K562 (cell line): ENCODE results near the gene EMILIN1. TPM values are rescaled to one million over a fixed set of nuclear protein-coding genes. Genes with fewer than 3 reads are reported as not detected.

ENCODE experiments used
- ATAC-seq: fragments of 200-7000 bp; cut with Tn5 transposase; 3 replicates; pipeline ENCODE4 v1.9.1; 2020; ENCODE audit warnings: moderate library complexity
- BruUV-seq: library from RNA; stranded (reverse); fragments of 400-500 nt; replicated peaks from 2 replicates; lab custom pipeline; 2021; lab: Mats Ljungman, UMichigan
- CTCF ChIA-PET: fragments of 300-600 bp; formaldehyde crosslinking; extraction: SDS; loops from one replicate; lab custom pipeline; 2021; ENCODE audit warnings: low intra/inter-chr PET ratio; lab: Yijun Ruan, JAX
- POLR2A ChIA-PET: fragments of 300-600, 350-650 bp; sonication (Branson Sonifier 250); formaldehyde crosslinking; extraction: SDS; loops from one replicate; lab custom pipeline; 2021; ENCODE audit warnings: antibody characterized with exemption, inconsistent platforms; lab: Yijun Ruan, JAX
- DNase-seq, 4 experiments: peaks; one replicate each; pipeline versions ENCODE4 v3.0.0 to v3.0.0-alpha.2; 2011 to 2018; ENCODE audit warnings: low spot score in 3 of 4, mixed read lengths in 3 of 4; ENCODE audit errors: extremely low read depth in 1 of 4
- FAIRE-seq: peaks from 2 replicates; lab custom pipeline; 2011; peaks lifted over from hg19 to GRCh38; lab: Jason Lieb, UNC
- H2AFZ ChIP-seq: 2 replicates; pipeline ENCODE4 v1.6.0; 2011; ENCODE audit warnings: low read depth, low read length, control low read depth, inconsistent platforms
- H3K27ac ChIP-seq: fragments of 200-600 bp; 3 replicates; pipeline ENCODE4 v1.8.0; 2011; ENCODE audit warnings: low read depth, mild to moderate bottlenecking, control low read depth, inconsistent platforms, low read length, moderate library complexity, mixed read lengths; ENCODE audit errors: extremely low read depth
- H3K27me3 ChIP-seq, 2 experiments: fragments of 300-600 bp in 1 of 2; 2 replicates in 1 of 2; 3 replicates in 1 of 2; pipeline versions ENCODE4 v1.6.0 to v1.8.0; 2011; ENCODE audit warnings: inconsistent platforms in 2 of 2, low read length in 2 of 2, mild to moderate bottlenecking in 1 of 2, mixed read lengths in 1 of 2, moderate library complexity in 1 of 2; ENCODE audit not compliant: control insufficient read depth in 2 of 2, insufficient read depth in 2 of 2
- H3K36me3 ChIP-seq: fragments of 300-600 bp; 3 replicates; pipeline ENCODE4 v1.8.0; 2011; ENCODE audit warnings: mild to moderate bottlenecking, low read length, inconsistent platforms; ENCODE audit not compliant: control insufficient read depth, insufficient read depth
- H3K4me1 ChIP-seq, 2 experiments: fragments of 200-600 bp in 1 of 2; replicated peaks in 1 of 2; 2 replicates in 1 of 2; 3 replicates in 1 of 2; pipeline versions ENCODE4 v1.5.1 to v1.8.0; 2011; ENCODE audit warnings: inconsistent platforms in 2 of 2, low read length in 2 of 2, mild to moderate bottlenecking in 1 of 2, mixed read lengths in 1 of 2, moderate library complexity in 1 of 2; ENCODE audit not compliant: control insufficient read depth in 2 of 2, insufficient read depth in 2 of 2
- H3K4me2 ChIP-seq: 2 replicates; pipeline ENCODE4 v1.6.1; 2011; ENCODE audit warnings: low read length, control low read depth, inconsistent platforms, mixed read lengths; ENCODE audit not compliant: insufficient read depth
- H3K4me3 ChIP-seq: fragments of 200-600 bp; sonication (generic), shearing (Covaris generic); 2 replicates; pipeline ENCODE4 v1.5.1; 2016; ENCODE audit warnings: control low read depth, inconsistent platforms
- H3K79me2 ChIP-seq: fragments of 200-600 bp; 3 replicates; pipeline ENCODE4 v1.8.0; 2011; ENCODE audit warnings: low read length, inconsistent platforms; ENCODE audit not compliant: control insufficient read depth, insufficient read depth
- H3K9ac ChIP-seq, 2 experiments: 2 replicates each; pipeline versions ENCODE4 v1.6.0 to v1.6.1; 2011; ENCODE audit warnings: low read depth in 2 of 2, low read length in 2 of 2, control low read depth in 1 of 2, inconsistent platforms in 1 of 2, mild to moderate bottlenecking in 1 of 2, mixed read lengths in 1 of 2; ENCODE audit not compliant: insufficient read depth in 1 of 2
- H3K9me1 ChIP-seq: one replicate; pipeline ENCODE4 v1.6.0; 2011; ENCODE audit warnings: inconsistent platforms, mild to moderate bottlenecking, low read length, moderate library complexity; ENCODE audit not compliant: control insufficient read depth, insufficient read depth
- H3K9me3 ChIP-seq: replicated peaks from 2 replicates; pipeline ENCODE4 v1.5.1; 2011; ENCODE audit warnings: low read depth, low read length, inconsistent platforms; ENCODE audit not compliant: control insufficient read depth, insufficient read depth
- H4K20me1 ChIP-seq: replicated peaks from 2 replicates; pipeline ENCODE4 v1.6.1; 2011; ENCODE audit warnings: low read length, inconsistent platforms, mixed read lengths; ENCODE audit not compliant: control insufficient read depth, insufficient read depth
- ADNP ChIP-seq: fragments of 200-800 bp; sonication (Bioruptor generic); IDR thresholded peaks from 2 replicates; pipeline ENCODE4 v1.6.1; 2016; ENCODE audit warnings: missing genetic modification characterization, missing compliant biosample characterization
- ATF3 ChIP-seq, 2 experiments: fragments of 450-650 bp in 1 of 2; sonication (generic) in 1 of 2; formaldehyde crosslinking in 1 of 2; IDR thresholded peaks in 1 of 2; conservative IDR thresholded peaks in 1 of 2; 2 replicates each; pipeline versions ENCODE4 v1.6.1 to v1.8.1; 2016 to 2023; ENCODE audit warnings: mild to moderate bottlenecking in 2 of 2, moderate library complexity in 2 of 2, inconsistent platforms in 1 of 2, missing genetic modification reagents in 1 of 2
- BCOR ChIP-seq: fragments of 450-650 bp; IDR thresholded peaks from 2 replicates; pipeline ENCODE4 v1.6.1; 2016
- CBFA2T2 ChIP-seq: fragments of 450-650 bp; conservative IDR thresholded peaks from 2 replicates; pipeline ENCODE4 v1.6.1; 2017; ENCODE audit warnings: mild to moderate bottlenecking
- CBFA2T3 ChIP-seq: fragments of 450-650 bp; IDR thresholded peaks from 2 replicates; pipeline ENCODE4 v1.6.1; 2017
- E2F3 ChIP-seq: fragments of 250-450 bp; sonication (Bioruptor Pico); IDR thresholded peaks from 2 replicates; pipeline ENCODE4 v1.4.0; 2020; ENCODE audit warnings: mild to moderate bottlenecking
- E2F5 ChIP-seq: sonication (generic); formaldehyde crosslinking; IDR thresholded peaks from 2 replicates; pipeline ENCODE4 v1.8.0; 2022; ENCODE audit warnings: mild to moderate bottlenecking, missing genetic modification reagents
- EP300 ChIP-seq: IDR thresholded peaks from 2 replicates; pipeline ENCODE4 v1.6.1; 2012; ENCODE audit warnings: low read length, improper control_type of control experiment
- FOSL1 ChIP-seq: fragments of 200-800 bp; sonication (Bioruptor generic); conservative IDR thresholded peaks from 2 replicates; pipeline ENCODE4 v1.6.1; 2016; ENCODE audit warnings: missing genetic modification characterization, missing compliant biosample characterization
- JUND ChIP-seq, 2 experiments: IDR thresholded peaks; 2 replicates in 1 of 2; 3 replicates in 1 of 2; pipeline ENCODE4 v1.6.1; 2011; ENCODE audit warnings: borderline replicate concordance in 2 of 2, low read depth in 2 of 2, low read length in 2 of 2, improper control_type of control experiment in 1 of 2, missing biosample characterization in 1 of 2, missing genetic modification characterization in 1 of 2, missing genetic modification reagents in 1 of 2
- MAFG ChIP-seq: fragments of 450-650 bp; conservative IDR thresholded peaks from 2 replicates; pipeline ENCODE4 v1.6.1; 2016; ENCODE audit warnings: missing genetic modification characterization, missing compliant biosample characterization
- NONO ChIP-seq, 2 experiments: fragments of 200-400 bp in 1 of 2; fragments of 450-650 bp in 1 of 2; formaldehyde crosslinking in 1 of 2; IDR thresholded peaks; 2 replicates each; pipeline ENCODE4 v1.6.1; 2017; ENCODE audit warnings: low read depth in 2 of 2, mild to moderate bottlenecking in 2 of 2, moderate library complexity in 2 of 2, low read length in 1 of 2
- POLR3A ChIP-seq: IDR thresholded peaks from 2 replicates; pipeline ENCODE4 v1.6.1; 2011; ENCODE audit warnings: borderline replicate concordance, mild to moderate bottlenecking, moderate library complexity; ENCODE audit not compliant: insufficient read length, insufficient read depth; ENCODE audit errors: extremely low read depth
- SOX6 ChIP-seq: fragments of 450-650 bp; IDR thresholded peaks from 2 replicates; pipeline ENCODE4 v1.6.1; 2014; ENCODE audit warnings: mild to moderate bottlenecking
- ZFP36 ChIP-seq: fragments of 150-350 bp; IDR thresholded peaks from 2 replicates; pipeline ENCODE4 v1.6.1; 2018; ENCODE audit warnings: low read length, low read depth; ENCODE audit not compliant: partially characterized antibody
- ZNF592 ChIP-seq: fragments of 450-650 bp; IDR thresholded peaks from 2 replicates; pipeline ENCODE4 v1.6.1; 2017; ENCODE audit warnings: antibody characterized with exemption, mild to moderate bottlenecking
- ZNF780A ChIP-seq: fragments of 250-450 bp; sonication (Bioruptor Pico); IDR thresholded peaks from 2 replicates; pipeline ENCODE4 v1.5.0; 2021; ENCODE audit warnings: mild to moderate bottlenecking
- WGBS: fragments of 100-300 bp; shearing (Covaris generic); methylation state at CpG from one replicate; pipeline ENCODE4 v1.1.6; 2016; ENCODE audit warnings: low coverage, mixed read lengths; ENCODE audit not compliant: insufficient coverage; ENCODE audit errors: missing lambda C conversion rate; 5-methylcytosine and 5-hydroxymethylcytosine counted together
- in situ Hi-C: fragments of 300-500 bp; cut with MboI; formaldehyde crosslinking; loops from 4 replicates; pipeline ENCODE4 v1.15.0; 2018; ENCODE audit warnings: inconsistent platforms, mixed read lengths
- intact Hi-C: fragments of 100-400 bp; cut with micrococcal nuclease; formaldehyde crosslinking; loops from 2 replicates; pipeline ENCODE4 v1.14.2; 2022
- polyA plus RNA-seq, 8 experiments: library from polyadenylated mRNA; depleted of rRNA in 4 of 8; stranded (reverse) in 5 of 8; unstranded in 3 of 8; fragments of >200 nt; fragmentation: Nextera tagmentation in 2 of 8; fragmentation: Illumina TruSeq in 1 of 8; extraction: Ambion mirVana in 2 of 8; extraction: Trizol in 1 of 8; gene quantifications; 2 replicates each; pipeline versions ENCODE4 v1.2.1 to v1.2.3, GENCODE V29; 2011 to 2014; ENCODE audit warnings: inconsistent platforms in 1 of 8, missing spikeins in 1 of 8
- total RNA-seq, 7 experiments: library from RNA; depleted of rRNA in 6 of 7; stranded (reverse); fragments of >200 nt in 6 of 7; fragmentation: Illumina TruSeq in 2 of 7; extraction: Trizol in 2 of 7; gene quantifications; 2 replicates each; pipeline versions ENCODE4 v1.2.1 to v1.2.3, GENCODE V29; 2011 to 2021; ENCODE audit warnings: low replicate concordance in 1 of 7

The EMILIN1 gene
- total and polyA plus RNA-seq, 9 of the 15 experiments (the other 6 are each of a cell fraction or from before 2014, with no cell fraction given), result 0.04 to 2.7 (median 0.54) TPM; not detected in 2

GRCh38 chr2:27115519-27115918 lies 37.1 kb downstream of the EMILIN1 start:
- H3K36me3 ChIP-seq, result no peaks in the 10 kb centered on the region
- H3K4me1 ChIP-seq, result peaks cover 0 to 10% of the 10 kb centered on the region in 2 experiments; a peak in 2 of 5 replicates
- no peak for DNase-seq
- no peaks in the 10 kb centered on the region for H3K9me3 ChIP-seq
- no peak overlapping the region for H2AFZ ChIP-seq
- peaks cover 2 to 4% of the 10 kb centered on the region in 2 experiments; a peak in 1 of 5 replicates for H3K27me3 ChIP-seq
- H3K9me1 ChIP-seq, result no peaks in the 10 kb centered on the region
- no peaks in the 10 kb centered on the region for H4K20me1 ChIP-seq
- no peak for ATAC-seq
- no peaks in the 10 kb centered on the region for H3K79me2 ChIP-seq
- ChIA-PET CTCF (interaction anchor here (0.6 kb wide), 1 partner anchor 176 kb away, joined by 3 read pairs; no protein-coding TSS in a partner anchor), POLR2A (interaction anchor here (0.6 to 1.0 kb wide), 2 partner anchors 70 to 241 kb away, joined by 3 to 4 read pairs; partner anchors contain the start of gene GTF3C2)
- H3K27ac ChIP-seq, result no peak overlapping the region
- H3K4me3 ChIP-seq, result no peak overlapping the region
- no peak for FAIRE-seq
- no TSS peak for BruUV-seq
- H3K9ac ChIP-seq, result no peak overlapping the region
- WGBS, result 8% methylated on average over 2 of the region's 2 CpGs
- in situ Hi-C loops (no loop called here), intact Hi-C loops (no loop called here)
- no peak overlapping the region for H3K4me2 ChIP-seq
- TF ChIP-seq EP300 (no peak), POLR3A (no peak), ZFP36 (peak; percentile 81), FOSL1 (tag) (peak; percentile 63), E2F5 (no peak), BCOR (peak; percentile 67), ATF3 (IDR thresholded peaks at IDR 0.05) (peak; percentile 22; the same call in 1 of the 2 replicates), ATF3 (CRISPR knock-in tag; conservative IDR thresholded peaks at IDR 0.05) (no peak), CBFA2T2 (no peak), ZNF592 (no peak), JUND (IDR thresholded peaks at IDR 0.05; ENCODE audit: borderline replicate concordance, low read depth, low read length) (no peak; the same call in 1 of the 2 replicates), JUND (tag; IDR thresholded peaks at IDR 0.05; ENCODE audit: borderline replicate concordance, low read depth, low read length) (peak; percentile 37; the same call in 1 of the 3 replicates), ZNF780A (CRISPR knock-in tag) (no peak), E2F3 (CRISPR knock-in tag) (no peak), SOX6 (0 out of 2 replicates have a peak, but pooled peaks have one; percentile 14), NONO (IDR thresholded peaks at IDR 0.05; ENCODE audit: low read depth in 2 of 2, low read length in 1 of 2) (no peak), ADNP (tag) (peak; percentile 71; the same call in 1 of the 2 replicates), CBFA2T3 (peak; percentile 9; the same call in 1 of the 2 replicates), MAFG (tag) (0 out of 2 replicates have a peak, but pooled peaks have one; percentile 7)
